A549 treated with CORT108297 at 1 μM for 4 hours (cell line): ENCODE measurements around the gene NRIP3. TPM values are rescaled to one million over a fixed set of nuclear protein-coding genes. Genes with fewer than 3 reads are reported as not detected.

Experiments
- total RNA-seq: library from RNA; stranded (reverse); fragments of 200-300 nt; extraction: Qiagen RNA extraction; gene quantifications from 5 replicates; pipeline ENCODE4 v1.2.3, GENCODE V29; 2022

The NRIP3 gene
- total RNA-seq: 0.81 to 1.2 TPM (median 0.97 TPM) in 5 replicates

GRCh38 chr11:9003573-9004182 lies at the start of gene NRIP3:
Gene NRIP3, minus strand, starts transcription at chr11:9004001. Its CDS starts 66 bp downstream, at chr11:9003935.

GRCh38 chr11:8964324-8965320 lies 39.2 kb downstream of the NRIP3 start, which contains the start of gene TMEM9B:
Gene TMEM9B, minus strand, starts transcription at chr11:8964442. Its CDS starts 129 bp downstream, at chr11:8964313.

GRCh38 chr11:8942518-8943066 lies 61.2 kb downstream of the NRIP3 start, which contains the start of gene ASCL3:
Gene ASCL3, minus strand, starts transcription at chr11:8943016. Its CDS starts 4,855 bp downstream, at chr11:8938161.

GRCh38 chr11:8932564-8933180 lies 71.1 kb downstream of the NRIP3 start, which contains the start of gene C11orf16:
Gene C11orf16, minus strand, starts transcription at chr11:8932947. Its CDS starts 639 bp downstream, at chr11:8932308.

Other genes starting within 250 kb of the NRIP3 start
- gene AKIP1, start 92.8 kb downstream of the NRIP3 start, total RNA-seq: 38.9 to 46.9 TPM (median 43.8 TPM) in 5 replicates
- not detected in 5 replicates for gene C11orf16, start 71.1 kb downstream of the NRIP3 start, total RNA-seq
- not detected in 5 replicates for gene ASCL3, start 61.0 kb downstream of the NRIP3 start, total RNA-seq
- gene TMEM9B, start 39.6 kb downstream of the NRIP3 start, total RNA-seq: 35.5 to 41.4 TPM (median 40.1 TPM) in 5 replicates
- gene SCUBE2, start 87.6 kb upstream of the NRIP3 start, total RNA-seq: 0.38 to 0.82 TPM (median 0.43 TPM) in 5 replicates